ENCODE measurements around the gene MGMT. TPM values are rescaled to one million over a fixed set of nuclear protein-coding genes. Genes with fewer than 3 reads are reported as not detected.

MGMT gene
- total RNA-seq, 5 donors from 2014 or later (not counting 1 experiment from before 2014, with no cell fraction given): 16.6 to 24.6 (median 21.1) TPM

- no peak for ATAC-seq (replicated peaks in 1 of 4)
- no peak overlapping the region for H3K27ac ChIP-seq (ENCODE audit: low read length)
- 98% methylated on average over 5 of the region's 8 CpGs for WGBS (ENCODE audit: insufficient coverage)
These were observed 225.7 kb downstream of the MGMT start for GRCh38 chr10:129692695-129693094.

GRCh38 chr10:129693382-129693781 is 226.3 kb downstream of the MGMT start:
- Histone ChIP-seq H3K4me1 (ENCODE audit: control insufficient read depth in 1 of 2, extremely low read depth in 1 of 2, insufficient read depth in 2 of 2, low read length in 2 of 2) (no peaks in the 10 kb centered on the region), H3K27ac (ENCODE audit: low read length) (no peak overlapping the region), H3K4me3 (ENCODE audit: control insufficient read depth in 1 of 2, extremely low read depth in 1 of 2, low read length in 1 of 2) (no peak overlapping the region), H3K27me3 (replicated peaks in 1 of 2; ENCODE audit: control insufficient read depth in 2 of 2, extremely low read depth in 1 of 2, insufficient read depth in 2 of 2, low read length in 1 of 2) (no peaks in the 10 kb centered on the region), H3K36me3 (ENCODE audit: control insufficient read depth in 2 of 2, extremely low read depth in 1 of 2, insufficient read depth in 1 of 2, low read length in 1 of 2) (no peaks in the 10 kb centered on the region), H3K9me3 (no peaks in the 10 kb centered on the region)
- DNase-seq (no peak), ATAC-seq (replicated peaks in 1 of 4) (no peak)
- Mint-ChIP-seq H3K4me3 (no peak overlapping the region), H3K27me3 (no peaks in the 10 kb centered on the region), H3K27ac (no peak overlapping the region), H3K9me3 (no peaks in the 10 kb centered on the region), H3K36me3 (peaks cover 16% of the 10 kb centered on the region), H3K4me1 (peaks cover 0 to 13% (median 2%) of the 10 kb centered on the region in 3 donors)
- POLR2A ChIA-PET: no interaction called here
- WGBS (ENCODE audit: insufficient coverage): 100% methylated on average over 2 of the region's 11 CpGs
- CTCF ChIA-PET: no interaction called here

More at GRCh38 chr10:129692695-129693094, 225.7 kb downstream of the MGMT start:
- Mint-ChIP-seq H3K36me3 (peaks cover 20% of the 10 kb centered on the region), H3K4me3 (no peak overlapping the region), H3K27ac (no peak overlapping the region), H3K27me3 (no peaks in the 10 kb centered on the region), H3K4me1 (peaks cover 0 to 13% (median 2%) of the 10 kb centered on the region in 3 donors), H3K9me3 (no peaks in the 10 kb centered on the region)
- CTCF ChIA-PET: no interaction called here
- Histone ChIP-seq H3K36me3 (ENCODE audit: control insufficient read depth in 2 of 2, extremely low read depth in 1 of 2, insufficient read depth in 1 of 2, low read length in 1 of 2) (no peaks in the 10 kb centered on the region), H3K9me3 (no peaks in the 10 kb centered on the region), H3K4me1 (ENCODE audit: control insufficient read depth in 1 of 2, extremely low read depth in 1 of 2, insufficient read depth in 2 of 2, low read length in 2 of 2) (no peaks in the 10 kb centered on the region), H3K27me3 (replicated peaks in 1 of 2; ENCODE audit: control insufficient read depth in 2 of 2, extremely low read depth in 1 of 2, insufficient read depth in 2 of 2, low read length in 1 of 2) (no peaks in the 10 kb centered on the region), H3K4me3 (ENCODE audit: control insufficient read depth in 1 of 2, extremely low read depth in 1 of 2, low read length in 1 of 2) (no peak overlapping the region)
- POLR2A ChIA-PET: no interaction called here
- DNase-seq: no peak

- H3K36me3 ChIP-seq (ENCODE audit: control insufficient read depth in 2 of 2, extremely low read depth in 1 of 2, insufficient read depth in 1 of 2, low read length in 1 of 2): no peaks in the 10 kb centered on the region
- no peaks in the 10 kb centered on the region for H3K4me1 ChIP-seq (ENCODE audit: control insufficient read depth in 1 of 2, extremely low read depth in 1 of 2, insufficient read depth in 2 of 2, low read length in 2 of 2)
- H3K27me3 ChIP-seq (replicated peaks in 1 of 2; ENCODE audit: control insufficient read depth in 2 of 2, extremely low read depth in 1 of 2, insufficient read depth in 2 of 2, low read length in 1 of 2): no peaks in the 10 kb centered on the region
- Mint-ChIP-seq H3K4me3 (no peak overlapping the region), H3K9me3 (no peaks in the 10 kb centered on the region), H3K27me3 (no peaks in the 10 kb centered on the region), H3K36me3 (peaks cover 15% of the 10 kb centered on the region), H3K4me1 (peaks cover 0 to 13% (median 2%) of the 10 kb centered on the region in 3 donors), H3K27ac (no peak overlapping the region)
- POLR2A ChIA-PET: no interaction called here
- WGBS (ENCODE audit: insufficient coverage): no CpG with 5 or more reads among the region's 4 CpGs
- CTCF ChIA-PET: no interaction called here
- no peaks in the 10 kb centered on the region for H3K9me3 ChIP-seq
- no peak overlapping the region for H3K27ac ChIP-seq (ENCODE audit: low read length)
- H3K4me3 ChIP-seq (ENCODE audit: control insufficient read depth in 1 of 2, extremely low read depth in 1 of 2, low read length in 1 of 2): no peak overlapping the region
- no peak for DNase-seq
- no peak for ATAC-seq (replicated peaks in 1 of 4)
These were observed 227.1 kb downstream of the MGMT start for GRCh38 chr10:129694184-129694583.

GRCh38 chr10:129694691-129695243 is 227.7 kb downstream of the MGMT start:
- no peaks in the 10 kb centered on the region for H3K4me1 ChIP-seq (ENCODE audit: control insufficient read depth in 1 of 2, extremely low read depth in 1 of 2, insufficient read depth in 2 of 2, low read length in 2 of 2)
- no peak overlapping the region for H3K4me3 ChIP-seq (ENCODE audit: control insufficient read depth in 1 of 2, extremely low read depth in 1 of 2, low read length in 1 of 2)
- H3K9me3 ChIP-seq: no peaks in the 10 kb centered on the region
- ChIA-PET POLR2A (no interaction called here), CTCF (no interaction called here)
- H3K27ac ChIP-seq (ENCODE audit: low read length): no peak overlapping the region
- Mint-ChIP-seq H3K27ac (no peak overlapping the region), H3K4me3 (no peak overlapping the region), H3K4me1 (peaks cover 0 to 13% (median 2%) of the 10 kb centered on the region in 3 donors), H3K36me3 (peaks cover 19% of the 10 kb centered on the region), H3K9me3 (no peaks in the 10 kb centered on the region), H3K27me3 (no peaks in the 10 kb centered on the region)
- 67% methylated on average over 1 of the region's 5 CpGs for WGBS (ENCODE audit: insufficient coverage)
- H3K27me3 ChIP-seq (replicated peaks in 1 of 2; ENCODE audit: control insufficient read depth in 2 of 2, extremely low read depth in 1 of 2, insufficient read depth in 2 of 2, low read length in 1 of 2): no peaks in the 10 kb centered on the region
- H3K36me3 ChIP-seq (ENCODE audit: control insufficient read depth in 2 of 2, extremely low read depth in 1 of 2, insufficient read depth in 1 of 2, low read length in 1 of 2): no peaks in the 10 kb centered on the region
- ATAC-seq (replicated peaks in 1 of 4): no peak
- DNase-seq: no peak

- Histone ChIP-seq H3K27ac (ENCODE audit: low read length) (no peak overlapping the region), H3K36me3 (ENCODE audit: control insufficient read depth in 2 of 2, extremely low read depth in 1 of 2, insufficient read depth in 1 of 2, low read length in 1 of 2) (no peaks in the 10 kb centered on the region), H3K4me3 (ENCODE audit: control insufficient read depth in 1 of 2, extremely low read depth in 1 of 2, low read length in 1 of 2) (no peak overlapping the region), H3K27me3 (replicated peaks in 1 of 2; ENCODE audit: control insufficient read depth in 2 of 2, extremely low read depth in 1 of 2, insufficient read depth in 2 of 2, low read length in 1 of 2) (no peaks in the 10 kb centered on the region), H3K4me1 (ENCODE audit: control insufficient read depth in 1 of 2, extremely low read depth in 1 of 2, insufficient read depth in 2 of 2, low read length in 2 of 2) (no peaks in the 10 kb centered on the region), H3K9me3 (no peaks in the 10 kb centered on the region)
- ATAC-seq (replicated peaks in 1 of 4) (no peak), DNase-seq (no peak)
- 90% methylated on average over 10 of the region's 13 CpGs for WGBS (ENCODE audit: insufficient coverage)
- peaks cover 0 to 8% (median 2%) of the 10 kb centered on the region in 3 donors for H3K4me1 Mint-ChIP-seq
- H3K4me3 Mint-ChIP-seq: no peak overlapping the region
- ChIA-PET POLR2A (no interaction called here), CTCF (no interaction called here)
- H3K27ac Mint-ChIP-seq: no peak overlapping the region
- H3K27me3 Mint-ChIP-seq: no peaks in the 10 kb centered on the region
- H3K9me3 Mint-ChIP-seq: no peaks in the 10 kb centered on the region
- peaks cover 22% of the 10 kb centered on the region for H3K36me3 Mint-ChIP-seq
These were observed 228.6 kb downstream of the MGMT start for GRCh38 chr10:129695671-129696070.

GRCh38 chr10:129696636-129697035 is 229.6 kb downstream of the MGMT start:
- no peaks in the 10 kb centered on the region for H3K36me3 ChIP-seq (ENCODE audit: control insufficient read depth in 2 of 2, extremely low read depth in 1 of 2, insufficient read depth in 1 of 2, low read length in 1 of 2)
- DNase-seq (no peak), ATAC-seq (replicated peaks in 1 of 4) (no peak)
- Mint-ChIP-seq H3K27me3 (no peaks in the 10 kb centered on the region), H3K27ac (no peak overlapping the region), H3K4me3 (no peak overlapping the region), H3K9me3 (no peaks in the 10 kb centered on the region), H3K36me3 (peaks cover 22% of the 10 kb centered on the region), H3K4me1 (no peaks in the 10 kb centered on the region)
- H3K4me1 ChIP-seq (ENCODE audit: control insufficient read depth in 1 of 2, extremely low read depth in 1 of 2, insufficient read depth in 2 of 2, low read length in 2 of 2): no peaks in the 10 kb centered on the region
- H3K4me3 ChIP-seq (ENCODE audit: control insufficient read depth in 1 of 2, extremely low read depth in 1 of 2, low read length in 1 of 2): no peak overlapping the region
- ChIA-PET POLR2A (no interaction called here), CTCF (no interaction called here)
- WGBS (ENCODE audit: insufficient coverage): 96% methylated on average over 7 of the region's 7 CpGs
- H3K27ac ChIP-seq (ENCODE audit: low read length): no peak overlapping the region
- no peaks in the 10 kb centered on the region for H3K9me3 ChIP-seq
- H3K27me3 ChIP-seq (replicated peaks in 1 of 2; ENCODE audit: control insufficient read depth in 2 of 2, extremely low read depth in 1 of 2, insufficient read depth in 2 of 2, low read length in 1 of 2): no peaks in the 10 kb centered on the region

All from T-cell (primary cell).